ENCODE results near the gene TPRG1L.

The TPRG1L gene

GRCh38 chr1:3639397-3639911, 14.6 kb downstream of the TPRG1L start:
- no peak overlapping the region for H3K4me3 ChIP-seq (ENCODE audit: low read depth, low read length)
- no peak for DNase-seq (ENCODE audit: low read depth)
- TF ChIP-seq CTCF (conservative IDR thresholded peaks at IDR 0.05; ENCODE audit: low read depth, low read length): no peak

GRCh38 chr1:3640121-3640837, 15.5 kb downstream of the TPRG1L start:
- no peak for TF ChIP-seq CTCF (conservative IDR thresholded peaks at IDR 0.05; ENCODE audit: low read depth, low read length)
- no peak overlapping the region for H3K4me3 ChIP-seq (ENCODE audit: low read depth, low read length)
- no peak for DNase-seq (ENCODE audit: low read depth)

- H3K4me3 ChIP-seq (ENCODE audit: low read depth, low read length): no peak overlapping the region
- no peak for TF ChIP-seq CTCF (conservative IDR thresholded peaks at IDR 0.05; ENCODE audit: low read depth, low read length)
- no peak for DNase-seq (ENCODE audit: low read depth)
Measured at GRCh38 chr1:3641046-3641760, 16.4 kb downstream of the TPRG1L start.

GRCh38 chr1:3641816-3642215, 17.0 kb downstream of the TPRG1L start:
- no peak for TF ChIP-seq CTCF (conservative IDR thresholded peaks at IDR 0.05; ENCODE audit: low read depth, low read length)
- no peak for DNase-seq (ENCODE audit: low read depth)
- no peak overlapping the region for H3K4me3 ChIP-seq (ENCODE audit: low read depth, low read length)

DNA sequence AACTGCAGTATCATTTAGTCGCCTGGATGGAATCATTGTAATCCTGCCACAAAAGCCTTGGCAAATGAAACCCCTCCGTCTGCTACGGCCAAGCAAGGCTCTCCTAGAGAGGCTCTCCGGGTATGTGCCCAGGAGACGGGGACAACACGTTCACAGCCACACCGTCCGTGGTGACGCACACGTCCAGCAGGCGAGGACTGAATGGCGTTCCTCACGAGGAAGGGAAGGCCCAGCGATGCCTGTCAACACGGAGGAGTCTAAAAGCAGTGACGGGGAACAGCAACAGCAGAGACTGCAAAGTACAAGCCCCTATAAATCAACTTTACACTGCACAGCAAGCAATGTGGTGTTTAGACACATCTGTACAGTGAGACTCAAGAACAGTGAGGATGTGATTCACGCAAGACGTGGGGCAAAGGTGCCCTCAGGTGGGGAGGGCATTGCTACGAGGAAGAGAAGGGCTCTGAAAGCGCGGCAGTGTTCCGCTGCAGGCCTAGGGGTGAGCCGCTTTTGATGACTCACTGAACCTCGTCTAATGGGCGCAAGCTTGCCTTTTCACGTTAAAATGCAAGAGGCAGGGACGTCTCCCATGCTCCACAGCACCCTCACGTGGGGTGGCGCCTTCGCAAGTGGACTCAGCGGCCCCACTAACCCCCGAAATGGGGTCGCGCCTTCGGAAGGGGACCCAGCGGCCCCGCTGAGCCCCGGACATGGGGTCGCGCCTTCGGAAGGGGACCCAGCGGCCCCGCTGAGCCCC, 18.3 kb downstream of the TPRG1L start:
- no peak overlapping the region for H3K4me3 ChIP-seq (ENCODE audit: low read depth, low read length)
- no peak for DNase-seq (ENCODE audit: low read depth)
- TF ChIP-seq CTCF (conservative IDR thresholded peaks at IDR 0.05; ENCODE audit: low read depth, low read length): no peak

DNA sequence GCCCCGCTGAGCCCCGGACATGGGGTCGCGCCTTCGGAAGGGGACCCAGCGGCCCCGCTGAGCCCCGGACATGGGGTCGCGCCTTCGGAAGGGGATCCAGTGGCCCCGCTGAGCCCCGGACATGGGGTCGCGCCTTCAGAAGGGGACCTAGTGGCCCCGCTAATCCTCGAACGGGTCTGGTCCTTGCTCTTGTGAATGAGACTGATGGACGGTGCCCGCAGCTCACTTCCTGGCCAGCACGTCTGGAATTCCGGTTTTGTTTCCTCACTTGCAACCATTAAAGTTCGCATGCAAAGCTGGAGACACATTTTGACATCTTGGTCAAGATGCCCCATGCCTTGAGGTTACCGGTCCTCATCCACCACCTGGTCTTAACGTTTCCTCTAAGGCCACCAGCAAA, 19.5 kb downstream of the TPRG1L start:
- TF ChIP-seq CTCF (conservative IDR thresholded peaks at IDR 0.05; ENCODE audit: low read depth, low read length): no peak
- DNase-seq (ENCODE audit: low read depth): no peak
- H3K4me3 ChIP-seq (ENCODE audit: low read depth, low read length): no peak overlapping the region

Data from choroid plexus epithelial cell (primary cell).